ENCODE measurements around the gene VPS13D. TPM values are rescaled to one million over a fixed set of nuclear protein-coding genes. Genes with fewer than 3 reads are reported as not detected.
"Not testable (repeated sequence)": the region's sequence is repeated elsewhere in the genome, so short reads cannot be mapped to it uniquely, and the experiment has no call there.

VPS13D gene
- total RNA-seq, 1 experiment from 2014 or later = 30.7 TPM

DNA sequence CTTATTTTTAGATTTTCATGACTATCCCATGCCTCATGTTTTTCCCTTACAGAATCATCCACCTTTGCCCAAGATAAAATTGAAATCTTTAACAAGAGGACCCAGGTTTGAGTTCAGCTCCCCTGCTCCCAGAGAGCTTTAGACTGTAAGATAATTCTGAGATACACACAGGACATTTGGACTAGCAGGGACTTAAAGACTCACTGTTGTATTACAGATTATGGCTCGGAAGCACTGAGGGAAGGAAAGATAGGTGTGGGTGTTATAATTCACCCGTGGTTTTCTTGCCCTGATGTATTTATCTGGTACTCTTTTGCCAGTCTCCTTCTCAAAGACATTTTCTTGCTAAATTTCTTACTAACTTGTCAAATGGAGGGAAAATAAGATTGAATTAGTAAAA lies 238.5 kb downstream of the VPS13D start:
- Histone ChIP-seq H3F3A (ENCODE audit: low read length, unreplicated experiment) (no peaks in the 10 kb centered on the region), H3K36me3 (ENCODE audit: low read depth, low read length) (peaks cover 9% of the 10 kb centered on the region), H3K9me2 (replicated peaks; ENCODE audit: low read length) (no peaks in the 10 kb centered on the region), H4K20me1 (ENCODE audit: low read length) (no peaks in the 10 kb centered on the region), H3K27me3 (ENCODE audit: low read length) (no peaks in the 10 kb centered on the region), H3K4me1 (ENCODE audit: insufficient read depth, low read length) (peaks cover 24% of the 10 kb centered on the region), H3K9ac (ENCODE audit: low read length) (no peak overlapping the region), H3K79me2 (ENCODE audit: low read length) (peaks cover 13% of the 10 kb centered on the region), H3K4me2 (ENCODE audit: low read length) (no peak overlapping the region), H2AFZ (ENCODE audit: low read length) (no peak overlapping the region), H3K27ac (ENCODE audit: low read length) (no peak overlapping the region), H3K9me3 (ENCODE audit: low read length) (no peaks in the 10 kb centered on the region), H3K4me3 (ENCODE audit: low read length) (no peak overlapping the region)
- ChIA-PET POLR2A (ENCODE audit: unreplicated experiment) (no interaction called here), CTCF (no interaction called here)
- DNase-seq (no peak), ATAC-seq (no peak)
- intact Hi-C loops (cut with micrococcal nuclease) = no loop called here
- no TSS peak for BruUV-seq (replicated peaks)
- TF ChIP-seq, protein P1, sequence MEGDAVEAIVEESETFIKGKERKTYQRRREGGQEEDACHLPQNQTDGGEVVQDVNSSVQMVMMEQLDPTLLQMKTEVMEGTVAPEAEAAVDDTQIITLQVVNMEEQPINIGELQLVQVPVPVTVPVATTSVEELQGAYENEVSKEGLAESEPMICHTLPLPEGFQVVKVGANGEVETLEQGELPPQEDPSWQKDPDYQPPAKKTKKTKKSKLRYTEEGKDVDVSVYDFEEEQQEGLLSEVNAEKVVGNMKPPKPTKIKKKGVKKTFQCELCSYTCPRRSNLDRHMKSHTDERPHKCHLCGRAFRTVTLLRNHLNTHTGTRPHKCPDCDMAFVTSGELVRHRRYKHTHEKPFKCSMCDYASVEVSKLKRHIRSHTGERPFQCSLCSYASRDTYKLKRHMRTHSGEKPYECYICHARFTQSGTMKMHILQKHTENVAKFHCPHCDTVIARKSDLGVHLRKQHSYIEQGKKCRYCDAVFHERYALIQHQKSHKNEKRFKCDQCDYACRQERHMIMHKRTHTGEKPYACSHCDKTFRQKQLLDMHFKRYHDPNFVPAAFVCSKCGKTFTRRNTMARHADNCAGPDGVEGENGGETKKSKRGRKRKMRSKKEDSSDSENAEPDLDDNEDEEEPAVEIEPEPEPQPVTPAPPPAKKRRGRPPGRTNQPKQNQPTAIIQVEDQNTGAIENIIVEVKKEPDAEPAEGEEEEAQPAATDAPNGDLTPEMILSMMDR (conservative IDR thresholded peaks at IDR 0.05; ENCODE audit: low read depth, low read length) = no peak
- TF ChIP-seq EZH2phosphoT487 (IDR thresholded peaks at IDR 0.05; ENCODE audit: borderline replicate concordance, low read length) (no peak), EZH2 (IDR thresholded peaks at IDR 0.05; ENCODE audit: low read length, unreplicated experiment) (no peak)

DNA sequence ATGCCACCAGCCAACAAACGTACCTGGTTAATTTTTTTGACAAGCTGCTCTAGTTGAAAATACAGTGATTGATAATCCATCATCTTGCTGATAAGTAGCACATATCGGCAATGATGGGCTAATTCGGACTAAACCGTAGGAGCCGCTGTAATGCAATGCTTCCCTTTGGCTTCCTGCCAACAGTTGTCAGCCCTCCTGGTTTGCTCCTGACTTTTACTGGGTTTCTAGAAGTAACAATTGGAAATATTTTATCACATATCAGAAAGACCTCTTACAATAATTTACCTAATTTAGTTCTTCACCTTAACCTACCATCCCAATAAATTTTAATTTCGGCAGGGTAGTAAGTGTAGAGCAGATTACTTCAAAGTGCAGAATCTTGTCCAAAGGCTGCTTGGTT lies 239.7 kb downstream of the VPS13D start:
- Histone ChIP-seq H3K27me3 (ENCODE audit: low read length) (no peaks in the 10 kb centered on the region), H3K79me2 (ENCODE audit: low read length) (peaks cover 15% of the 10 kb centered on the region), H3K36me3 (ENCODE audit: low read depth, low read length) (peaks cover 21% of the 10 kb centered on the region), H3F3A (ENCODE audit: low read length, unreplicated experiment) (no peaks in the 10 kb centered on the region), H3K9me3 (ENCODE audit: low read length) (no peaks in the 10 kb centered on the region), H3K4me2 (ENCODE audit: low read length) (no peak overlapping the region), H3K9me2 (replicated peaks; ENCODE audit: low read length) (no peaks in the 10 kb centered on the region), H3K4me3 (ENCODE audit: low read length) (no peak overlapping the region), H3K9ac (ENCODE audit: low read length) (no peak overlapping the region), H3K4me1 (ENCODE audit: insufficient read depth, low read length) (peaks cover 12% of the 10 kb centered on the region), H3K27ac (ENCODE audit: low read length) (no peak overlapping the region), H4K20me1 (ENCODE audit: low read length) (no peaks in the 10 kb centered on the region), H2AFZ (ENCODE audit: low read length) (no peak overlapping the region)
- no TSS peak for BruUV-seq (replicated peaks)
- no peak for ATAC-seq
- TF ChIP-seq EZH2phosphoT487 (IDR thresholded peaks at IDR 0.05; ENCODE audit: borderline replicate concordance, low read length) (no peak), EZH2 (IDR thresholded peaks at IDR 0.05; ENCODE audit: low read length, unreplicated experiment) (no peak)
- TF ChIP-seq, protein P1 (conservative IDR thresholded peaks at IDR 0.05; ENCODE audit: low read depth, low read length) = no peak
- DNase-seq = no peak
- intact Hi-C loops (cut with micrococcal nuclease) = no loop called here
- CTCF ChIA-PET = no interaction called here
- POLR2A ChIA-PET (ENCODE audit: unreplicated experiment) = no interaction called here

DNA sequence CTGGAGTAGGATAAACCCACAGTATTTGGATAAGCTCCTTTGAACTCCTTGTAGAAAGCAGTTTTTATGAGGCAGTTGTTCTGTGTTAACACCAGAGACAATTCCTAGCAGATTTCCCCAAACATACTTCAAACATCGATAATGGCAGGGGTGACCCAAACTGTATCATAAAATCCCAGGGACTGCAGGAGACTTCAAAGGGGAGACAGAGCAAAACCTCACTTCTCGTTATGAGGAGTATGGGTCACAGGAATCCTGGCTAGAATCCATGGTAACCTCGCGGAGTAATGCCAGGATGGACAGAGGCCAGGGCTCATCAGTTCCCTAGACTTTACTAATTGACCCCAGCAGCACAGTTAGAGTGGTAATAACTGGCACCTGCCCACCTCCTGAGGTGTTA lies 240.2 kb downstream of the VPS13D start:
- H3K36me3 ChIP-seq (ENCODE audit: low read depth, low read length) = peaks cover 21% of the 10 kb centered on the region
- no TSS peak for BruUV-seq (replicated peaks)
- peaks cover 14% of the 10 kb centered on the region for H3K79me2 ChIP-seq (ENCODE audit: low read length)
- H3K27me3 ChIP-seq (ENCODE audit: low read length) = no peaks in the 10 kb centered on the region
- peaks cover 12% of the 10 kb centered on the region for H3K4me1 ChIP-seq (ENCODE audit: insufficient read depth, low read length)
- POLR2A ChIA-PET (ENCODE audit: unreplicated experiment) = no interaction called here
- CTCF ChIA-PET = no interaction called here
- no peak overlapping the region for H3K27ac ChIP-seq (ENCODE audit: low read length)
- DNase-seq = no peak
- intact Hi-C loops (cut with micrococcal nuclease) = no loop called here
- peaks cover 4% of the 10 kb centered on the region for H3F3A ChIP-seq (ENCODE audit: low read length, unreplicated experiment)
- TF ChIP-seq EZH2 (IDR thresholded peaks at IDR 0.05; ENCODE audit: low read length, unreplicated experiment) = no peak
- ATAC-seq = no peak
- no peak overlapping the region for H3K9ac ChIP-seq (ENCODE audit: low read length)
- no peak overlapping the region for H3K4me3 ChIP-seq (ENCODE audit: low read length)
- H2AFZ ChIP-seq (ENCODE audit: low read length) = no peak overlapping the region
- no peak overlapping the region for H3K4me2 ChIP-seq (ENCODE audit: low read length)
- H4K20me1 ChIP-seq (ENCODE audit: low read length) = no peaks in the 10 kb centered on the region
- no peaks in the 10 kb centered on the region for H3K9me2 ChIP-seq (replicated peaks; ENCODE audit: low read length)
- H3K9me3 ChIP-seq (ENCODE audit: low read length) = no peaks in the 10 kb centered on the region

DNA sequence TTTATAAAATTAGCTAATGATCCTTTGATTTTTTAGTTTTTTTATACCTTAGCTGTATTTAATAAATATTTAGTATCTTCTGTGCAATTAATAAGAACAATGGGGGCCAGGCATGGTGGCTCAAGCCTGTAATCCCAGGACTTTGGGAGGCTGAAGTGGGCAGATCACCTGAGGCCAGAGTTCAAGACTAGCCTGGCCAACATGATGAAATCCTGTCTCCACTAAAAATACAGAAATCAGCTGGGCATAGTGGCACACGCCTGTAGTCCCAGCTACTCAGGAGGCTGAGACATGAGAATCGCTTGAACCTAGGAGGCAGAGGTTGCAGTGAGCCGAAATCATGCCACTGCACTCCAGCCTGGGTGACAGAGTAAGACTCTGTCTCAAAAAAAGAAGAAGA lies 241.1 kb downstream of the VPS13D start:
- H3K9me2 ChIP-seq (replicated peaks; ENCODE audit: low read length); H3K9me3 ChIP-seq (ENCODE audit: low read length); DNase-seq; ATAC-seq; H3K4me2 ChIP-seq (ENCODE audit: low read length); POLR2A ChIA-PET (ENCODE audit: unreplicated experiment); intact Hi-C loops (cut with micrococcal nuclease); BruUV-seq (replicated peaks); H3K9ac ChIP-seq (ENCODE audit: low read length); H3K27me3 ChIP-seq (ENCODE audit: low read length); H2AFZ ChIP-seq (ENCODE audit: low read length); CTCF ChIA-PET; H3K79me2 ChIP-seq (ENCODE audit: low read length); H3K4me3 ChIP-seq (ENCODE audit: low read length); H3K27ac ChIP-seq (ENCODE audit: low read length); H4K20me1 ChIP-seq (ENCODE audit: low read length); H3F3A ChIP-seq (ENCODE audit: low read length, unreplicated experiment): not testable (repeated sequence)
- Histone ChIP-seq H3K36me3 (ENCODE audit: low read depth, low read length) (peaks cover 21% of the 10 kb centered on the region), H3K4me1 (ENCODE audit: insufficient read depth, low read length) (peaks cover 15% of the 10 kb centered on the region)

Data from PC-3 (cell line).